NCI-H526 (cell line): Measurements from ENCODE around the gene FAXDC2.
"Not testable (repeated sequence)": the region's sequence is repeated elsewhere in the genome, so short reads cannot be mapped to it uniquely, and the experiment has no call there.

Source experiments
- DNase-seq, 2 experiments: peaks; one replicate each; lab custom pipeline; 2025; lab: John Stamatoyannopoulos, UW

The FAXDC2 gene

DNA sequence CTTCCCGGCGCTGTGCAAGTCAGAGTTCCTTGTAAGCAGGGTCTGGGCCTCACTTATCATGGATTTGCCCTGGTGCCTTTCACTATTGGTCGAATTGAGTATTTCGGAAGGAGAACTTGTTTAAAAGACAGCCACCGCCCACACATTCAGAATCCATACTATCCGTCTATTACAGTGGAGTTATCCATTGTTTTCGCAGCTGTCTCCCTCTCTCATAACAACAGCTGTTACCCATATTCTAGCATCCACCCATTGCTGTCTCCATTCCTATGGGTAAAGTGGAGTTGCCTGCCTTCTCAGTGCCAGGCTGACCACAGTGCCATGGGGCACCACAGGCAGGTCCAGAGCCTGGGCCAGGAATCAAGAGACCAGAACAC lies 20.2 kb downstream of the FAXDC2 start:
- no peak for DNase-seq

DNA sequence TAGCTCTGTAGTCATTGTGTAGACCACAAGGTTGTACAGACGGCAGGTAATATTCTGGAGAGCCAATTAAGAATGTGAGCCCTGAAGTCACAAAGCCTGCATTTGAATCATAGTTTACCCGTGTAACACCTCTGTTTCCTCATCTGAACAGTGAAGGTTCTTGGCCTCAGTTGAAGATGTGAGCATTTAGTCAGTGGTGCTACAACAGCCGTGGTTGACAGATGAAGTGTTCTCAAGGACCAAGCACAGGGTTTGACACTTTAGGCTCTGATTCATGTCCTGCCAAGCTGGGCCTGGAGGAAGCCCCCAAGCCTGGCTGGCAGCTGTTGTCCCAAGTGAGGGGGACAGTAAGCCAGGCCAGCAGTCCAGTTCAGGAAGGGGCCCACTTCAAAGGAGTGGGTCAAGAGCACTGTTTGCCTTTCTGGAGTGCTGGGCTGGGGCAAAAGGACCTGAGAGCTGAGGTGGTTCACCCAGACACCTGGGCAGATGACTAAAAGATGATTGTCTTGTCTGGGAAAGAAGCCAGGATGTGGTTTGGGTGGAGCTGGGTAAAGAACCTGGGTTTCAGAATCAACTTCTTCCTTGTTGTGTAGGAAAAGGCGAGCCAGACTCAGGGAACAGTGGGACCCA lies 20.7 kb downstream of the FAXDC2 start:
- no peak for DNase-seq

DNA sequence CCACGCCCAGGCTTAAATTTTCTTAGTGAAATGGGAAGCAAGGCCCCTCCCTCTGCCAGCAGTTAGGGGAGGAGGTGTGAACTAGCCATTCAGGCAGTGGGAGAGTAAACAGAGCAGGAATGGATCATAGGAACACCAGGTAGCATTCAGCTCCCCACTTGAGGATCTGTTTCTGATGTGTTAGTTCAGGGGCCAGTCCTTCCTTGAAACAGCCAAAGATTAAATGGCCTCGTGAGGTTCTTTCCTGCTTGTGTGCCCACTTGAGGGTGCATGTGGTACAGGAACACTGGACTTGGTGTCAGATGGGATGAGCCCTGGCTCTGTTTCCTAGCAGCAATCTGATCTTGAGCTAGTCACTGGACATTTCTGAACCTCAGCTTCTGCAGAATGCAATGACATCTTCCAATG lies 21.2 kb downstream of the FAXDC2 start:
- no peak for DNase-seq

DNA sequence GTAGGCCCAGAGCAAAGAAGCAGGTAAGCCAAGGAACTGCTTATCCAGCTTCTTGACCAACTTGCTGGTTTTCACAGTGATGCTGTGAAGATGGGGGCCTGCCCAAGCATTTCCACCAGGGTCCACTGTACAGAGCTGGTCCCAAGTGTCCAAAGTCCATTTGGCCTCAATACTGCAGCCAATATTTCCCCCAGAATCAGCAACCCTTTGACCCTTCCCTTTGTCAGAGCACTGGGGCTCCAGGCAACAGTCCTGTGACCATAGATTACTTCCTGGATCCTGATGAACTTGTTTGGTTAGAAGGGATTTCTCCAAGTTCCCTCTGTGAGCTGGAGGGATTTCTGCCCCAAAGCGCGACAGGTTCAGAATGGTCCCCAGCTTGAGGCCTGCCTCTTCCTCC lies 26.3 kb downstream of the FAXDC2 start:
- no peak for DNase-seq

DNA sequence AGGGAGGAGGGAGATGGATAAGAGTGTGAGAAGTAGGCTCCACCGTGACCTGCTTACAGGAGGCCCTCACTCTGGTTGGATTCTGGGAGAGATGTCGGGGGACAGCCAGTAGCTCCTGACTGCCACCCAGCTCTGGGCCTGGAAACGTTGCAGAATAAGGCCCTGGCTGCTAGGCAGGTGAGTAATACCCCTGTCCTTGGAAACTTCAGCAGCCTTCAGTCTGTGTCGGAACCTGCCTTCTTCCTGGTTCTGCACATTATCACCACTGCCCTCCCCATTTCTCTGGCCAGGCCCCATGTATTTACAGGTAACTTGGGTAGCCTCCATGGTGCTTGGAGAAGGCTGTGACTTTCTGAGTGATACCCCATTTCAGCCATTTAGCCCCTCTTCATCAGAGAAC lies 26.8 kb downstream of the FAXDC2 start:
- DNase-seq, result no peak

DNA sequence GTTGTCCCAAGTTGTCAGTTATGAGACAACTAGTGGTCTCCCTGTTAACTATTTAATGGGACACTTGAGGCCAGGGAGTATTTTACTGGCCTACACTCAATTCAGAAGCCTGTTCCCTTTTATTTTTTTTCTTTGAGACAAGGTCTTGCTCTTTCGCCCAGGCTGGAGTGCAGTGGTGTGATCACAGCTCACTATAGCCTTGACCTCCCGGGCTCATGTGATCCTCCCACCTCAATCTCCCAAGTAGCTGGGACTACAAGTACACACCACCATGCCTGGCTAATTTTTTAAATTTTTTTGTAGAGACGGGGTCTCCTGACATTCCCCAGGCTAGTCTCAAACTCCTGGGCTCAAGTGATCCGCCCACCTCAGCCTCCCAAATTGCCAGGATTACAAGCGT lies 27.5 kb downstream of the FAXDC2 start:
- DNase-seq, result not testable (repeated sequence)

DNA sequence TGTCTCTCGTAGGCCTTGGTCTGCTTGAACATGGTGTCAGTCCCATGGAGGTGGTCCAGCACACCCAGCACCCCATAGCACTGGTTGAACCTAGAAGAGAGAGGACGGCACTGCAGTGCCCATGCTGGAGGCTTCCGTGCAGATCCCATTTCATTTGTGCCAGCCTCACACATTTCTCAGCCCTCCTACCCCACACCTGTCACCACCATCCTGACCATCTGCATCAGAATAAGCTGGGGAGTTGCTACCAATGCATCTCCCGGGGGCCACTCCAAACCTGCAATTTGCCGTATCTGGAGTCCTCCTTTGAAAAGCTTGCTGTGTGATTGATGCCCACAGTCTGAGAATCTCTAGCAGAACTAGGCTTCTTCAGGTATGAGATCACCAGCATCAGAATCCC lies 30.0 kb downstream of the FAXDC2 start:
- no peak for DNase-seq

DNA sequence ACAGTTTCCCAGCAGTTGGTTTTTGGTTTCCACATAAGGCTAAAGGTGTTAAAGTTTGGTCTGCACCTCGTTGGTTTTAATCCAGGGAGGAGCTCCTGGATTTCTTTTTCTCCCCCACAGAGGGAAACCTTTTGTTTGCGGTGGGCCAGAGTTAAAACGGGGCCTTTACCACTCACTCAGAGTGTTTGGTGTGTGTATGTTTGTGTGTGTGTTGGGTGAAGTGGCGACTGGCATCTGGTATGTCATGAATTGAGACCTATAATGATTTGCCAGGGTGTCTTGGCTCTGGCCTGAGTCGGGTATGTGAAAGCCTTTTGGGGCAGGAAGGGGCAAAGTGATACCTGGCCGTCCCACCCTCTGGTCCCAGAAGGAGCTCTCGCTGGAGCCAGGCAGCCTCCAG lies 30.9 kb downstream of the FAXDC2 start:
- no peak for DNase-seq

DNA sequence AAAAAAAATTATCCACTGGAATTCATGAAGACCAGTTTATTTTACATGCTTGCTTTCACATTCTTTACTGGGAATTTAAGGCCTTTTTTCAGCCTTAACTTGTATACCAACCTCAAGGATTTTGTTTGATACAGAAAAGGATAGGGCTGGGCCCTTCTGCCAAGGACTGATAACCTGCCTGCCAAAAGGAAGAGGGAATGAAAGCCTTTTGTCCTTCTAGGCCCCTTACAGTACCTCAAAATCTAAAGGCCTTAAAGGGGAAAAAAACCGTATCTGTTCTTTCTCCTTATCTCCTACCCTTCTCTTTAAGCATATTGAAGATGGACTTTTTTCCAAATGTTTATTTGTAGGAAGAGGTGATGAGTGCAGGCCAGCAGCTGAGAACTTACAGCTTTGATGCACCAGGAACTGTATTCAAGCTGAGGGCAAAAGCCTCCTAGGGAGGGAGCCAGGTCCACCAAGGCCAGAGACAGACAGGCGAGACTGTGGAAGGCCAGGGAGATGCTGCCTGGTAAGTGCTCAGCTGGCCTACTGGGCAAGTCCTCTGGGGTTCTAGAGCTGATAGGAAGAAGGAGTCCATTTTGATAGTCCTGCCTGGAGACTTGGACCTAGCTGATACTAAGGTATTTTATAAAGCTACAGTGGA lies 31.8 kb downstream of the FAXDC2 start:
- DNase-seq, result no peak

DNA sequence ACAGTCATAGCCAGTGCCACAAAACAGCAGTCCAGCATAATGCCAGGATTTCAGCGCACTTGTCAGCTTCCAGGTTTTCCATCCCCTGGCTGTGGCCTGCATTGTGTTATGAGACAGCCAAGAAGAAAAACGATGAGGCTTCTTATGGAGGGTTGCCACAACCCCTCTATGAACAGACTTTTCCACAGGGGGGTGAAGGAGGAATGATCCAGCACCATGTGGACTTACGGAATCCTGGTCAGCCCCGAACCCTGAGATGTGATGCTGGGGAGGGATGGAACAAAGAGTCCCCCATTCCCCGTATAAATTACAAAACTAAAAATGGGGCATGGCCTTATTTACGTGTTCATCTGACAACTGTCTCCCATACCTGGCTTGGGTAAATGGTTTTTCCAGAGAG lies 32.6 kb downstream of the FAXDC2 start:
- no peak for DNase-seq

DNA sequence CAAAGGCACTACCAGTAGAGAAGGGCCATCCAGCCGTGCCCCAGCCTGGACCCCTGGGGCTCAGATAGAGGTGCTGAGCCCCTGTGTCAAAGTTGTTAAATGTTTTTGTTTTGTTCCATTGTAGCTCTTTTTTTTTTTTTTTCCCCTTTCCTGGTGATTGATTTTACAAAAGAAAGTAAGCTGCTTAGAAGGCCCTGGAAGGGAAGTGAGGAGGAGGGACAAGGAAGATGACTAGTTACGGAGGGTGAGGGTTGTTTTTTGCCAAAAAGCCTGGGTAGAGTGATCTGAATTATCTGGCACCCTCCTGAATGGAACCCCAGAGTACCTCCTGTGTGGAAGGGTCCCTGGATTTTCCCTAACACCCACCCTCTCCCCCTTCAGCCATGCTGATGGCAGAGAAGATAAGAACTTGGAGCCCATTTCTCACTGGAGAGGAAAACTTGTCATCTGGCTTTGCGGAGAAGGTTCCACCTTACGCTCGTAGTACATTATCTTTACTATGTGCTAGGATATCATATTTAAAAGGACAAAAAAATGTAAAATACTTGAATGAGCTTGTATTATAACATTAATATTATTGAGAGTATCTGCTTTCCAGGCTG lies 33.4 kb downstream of the FAXDC2 start:
- DNase-seq, result no peak

DNA sequence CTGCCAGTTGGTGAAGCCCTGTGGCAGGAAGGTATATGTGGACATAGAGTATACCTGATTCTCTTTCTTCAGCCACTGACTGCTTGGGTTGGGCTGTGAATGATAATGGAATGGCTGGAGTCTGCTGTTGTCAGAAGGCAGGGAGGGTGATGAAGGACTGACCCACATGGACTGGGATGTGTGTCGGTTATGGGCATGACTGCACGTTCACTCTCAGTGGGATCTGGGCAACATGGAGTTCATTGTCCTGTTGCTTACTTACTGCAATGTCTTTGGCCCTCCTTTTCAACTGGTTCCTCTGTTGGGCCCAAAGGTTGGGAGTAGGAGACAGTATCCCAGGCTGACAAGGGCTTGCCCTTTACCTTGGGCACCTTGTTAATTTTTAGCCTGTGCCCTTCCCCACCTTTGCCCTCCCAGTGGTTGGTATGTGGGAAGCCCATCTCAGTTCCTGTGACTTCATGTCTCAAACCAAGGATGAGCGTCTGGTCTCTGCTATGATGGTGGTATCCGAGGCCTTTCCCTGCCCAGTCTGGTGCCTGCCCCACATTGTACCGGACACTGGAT lies 34.6 kb downstream of the FAXDC2 start:
- DNase-seq, result no peak

DNA sequence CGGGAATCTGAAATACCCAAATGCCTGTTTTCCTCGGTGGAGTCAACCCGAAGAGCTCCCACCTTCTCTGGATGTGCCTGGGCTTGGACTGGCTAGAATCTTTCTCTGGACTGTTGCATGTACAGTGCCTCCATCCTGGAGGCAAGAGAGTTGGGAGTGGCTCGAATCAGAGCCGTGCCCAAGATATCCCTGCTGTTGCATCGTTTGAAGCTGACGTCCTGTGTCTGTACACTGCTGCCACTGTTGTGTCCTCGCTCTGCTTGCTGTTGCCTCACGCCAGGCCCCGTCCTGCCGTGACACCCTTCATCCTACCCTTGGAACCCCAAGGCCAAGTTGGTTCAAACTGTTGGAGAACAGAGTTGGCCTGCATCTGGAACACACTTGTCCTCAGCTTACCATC lies 35.4 kb downstream of the FAXDC2 start:
- no peak for DNase-seq

DNA sequence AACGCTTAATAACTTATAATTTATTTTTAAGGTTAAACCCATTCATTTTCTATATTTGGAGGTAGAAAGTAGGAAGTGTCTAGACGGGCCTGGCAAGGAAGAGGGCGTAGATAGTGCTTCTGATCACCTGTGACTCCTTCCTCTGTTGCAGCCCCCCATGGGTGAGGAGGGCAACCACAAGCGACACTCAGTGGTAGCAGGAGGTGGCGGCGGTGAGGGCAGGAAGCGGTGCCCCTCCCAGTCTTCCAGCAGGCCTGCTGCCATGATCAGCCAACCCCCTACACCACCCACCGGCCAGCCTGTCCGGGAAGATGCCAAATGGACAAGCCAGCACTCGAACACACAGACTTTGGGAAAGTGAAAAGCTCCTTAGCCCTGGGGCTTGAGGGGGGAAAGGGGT lies 36.7 kb downstream of the FAXDC2 start:
- no peak for DNase-seq

DNA sequence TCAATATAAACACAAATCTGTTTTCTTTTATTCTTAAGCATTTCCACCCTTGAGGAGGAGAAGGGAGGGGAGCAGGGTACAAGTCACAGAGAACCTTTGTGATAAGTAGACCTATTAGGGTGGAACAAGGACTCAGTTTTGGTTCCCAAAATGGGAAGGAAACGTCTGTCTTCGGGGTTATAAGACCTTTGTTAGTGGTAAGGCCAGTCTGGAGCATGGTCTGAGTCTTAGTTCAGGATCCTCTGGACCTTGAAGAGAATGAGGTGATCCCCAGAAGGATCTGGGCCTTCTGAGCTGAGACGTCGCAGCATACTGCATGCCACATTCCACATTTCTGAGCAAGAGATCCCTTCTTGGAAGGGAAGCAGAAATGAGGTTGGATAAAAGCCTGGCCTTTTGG lies 37.2 kb downstream of the FAXDC2 start:
- no peak for DNase-seq

DNA sequence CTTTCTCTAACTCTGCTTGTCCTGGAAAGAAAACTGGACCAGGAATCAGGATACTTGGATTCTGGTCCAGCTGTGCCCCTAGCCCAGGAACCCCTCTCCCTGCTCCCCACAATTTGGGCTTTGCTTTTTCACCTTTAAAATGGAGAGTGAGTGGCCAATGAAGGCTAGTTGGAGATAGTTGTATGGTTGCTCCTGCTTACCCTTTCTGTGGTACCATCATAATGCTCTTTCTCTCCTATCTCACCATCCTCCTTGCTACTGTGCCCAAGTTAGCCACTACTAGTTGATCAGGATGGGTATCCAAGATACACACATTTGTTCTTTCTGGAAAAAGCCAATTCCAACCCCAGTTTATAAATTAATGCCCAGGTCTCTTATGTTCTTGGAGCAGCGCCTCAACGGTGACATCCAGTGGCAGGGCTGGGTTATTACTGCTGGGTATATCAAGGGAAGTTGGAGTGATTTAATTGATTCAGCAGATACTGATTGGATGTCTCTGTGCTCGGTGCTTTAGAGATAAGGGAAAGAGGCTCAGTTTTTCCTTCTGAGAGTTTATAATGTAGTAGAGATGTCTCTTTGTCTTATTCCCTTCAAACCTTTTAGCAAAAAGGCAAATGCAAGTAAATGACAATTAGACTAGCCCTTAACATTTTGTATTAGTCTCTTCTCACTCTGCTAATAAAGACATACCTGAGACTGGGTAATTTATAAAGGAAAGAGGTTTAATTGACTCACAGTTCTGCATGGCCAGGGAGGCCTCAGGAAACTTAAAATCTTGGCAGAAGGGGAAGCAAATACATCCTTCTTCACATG lies 38.5 kb downstream of the FAXDC2 start:
- peak in 1 of 2 experiments; percentile 58 for DNase-seq

DNA sequence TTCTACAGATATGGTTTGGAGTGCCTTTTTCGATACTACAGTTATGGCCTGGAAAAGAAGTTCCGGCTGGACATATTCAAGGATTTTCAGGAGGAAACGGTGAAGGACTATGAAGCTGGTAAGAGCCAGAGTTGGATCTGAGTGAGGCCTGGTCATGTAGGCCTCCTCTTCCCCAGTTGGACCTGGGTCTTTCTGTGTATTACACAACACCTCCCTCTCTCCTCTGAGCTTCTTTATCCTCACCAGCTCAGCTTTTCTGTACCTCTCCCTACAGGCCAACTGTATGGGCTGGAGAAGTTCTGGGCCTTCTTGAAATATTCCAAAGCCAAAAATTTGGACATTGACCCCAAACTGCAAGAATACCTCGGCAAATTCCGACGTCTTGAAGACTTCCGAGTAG lies 39.2 kb downstream of the FAXDC2 start:
- no peak for DNase-seq

DNA sequence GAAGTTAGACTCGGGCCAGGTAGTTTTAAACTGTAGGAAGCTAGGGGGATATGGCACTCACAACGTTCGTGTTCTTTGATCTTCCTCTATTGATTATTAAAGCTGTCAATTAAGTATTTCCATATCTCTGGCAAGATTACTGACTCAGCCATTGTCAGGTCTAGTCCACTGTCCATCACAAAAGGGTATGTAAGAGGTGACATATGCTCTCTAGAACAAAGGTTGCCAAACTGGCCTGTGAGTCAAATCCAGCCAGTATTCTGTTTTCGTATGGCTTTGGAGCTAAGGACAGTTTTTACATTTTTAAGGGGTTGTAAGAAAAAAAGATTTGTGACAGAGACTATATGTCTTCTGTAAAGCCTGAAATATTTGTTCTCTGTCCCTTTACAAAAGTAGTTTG lies 44.2 kb downstream of the FAXDC2 start:
- DNase-seq, result no peak

DNA sequence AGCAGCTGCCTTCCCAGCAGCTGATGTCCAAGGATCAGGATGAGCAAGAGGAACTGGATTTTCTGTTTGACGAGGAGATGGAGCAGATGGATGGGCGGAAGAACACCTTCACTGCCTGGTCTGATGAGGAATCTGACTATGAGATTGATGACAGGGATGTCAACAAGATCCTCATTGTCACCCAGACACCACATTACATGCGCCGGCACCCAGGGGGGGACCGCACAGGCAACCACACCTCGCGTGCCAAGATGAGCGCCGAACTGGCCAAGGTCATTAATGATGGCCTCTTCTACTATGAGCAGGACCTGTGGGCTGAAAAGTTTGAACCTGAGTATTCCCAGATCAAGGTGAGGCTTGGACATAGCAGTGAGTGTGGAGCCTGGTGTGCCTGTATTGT lies 48.4 kb downstream of the FAXDC2 start:
- DNase-seq, result no peak

DNA sequence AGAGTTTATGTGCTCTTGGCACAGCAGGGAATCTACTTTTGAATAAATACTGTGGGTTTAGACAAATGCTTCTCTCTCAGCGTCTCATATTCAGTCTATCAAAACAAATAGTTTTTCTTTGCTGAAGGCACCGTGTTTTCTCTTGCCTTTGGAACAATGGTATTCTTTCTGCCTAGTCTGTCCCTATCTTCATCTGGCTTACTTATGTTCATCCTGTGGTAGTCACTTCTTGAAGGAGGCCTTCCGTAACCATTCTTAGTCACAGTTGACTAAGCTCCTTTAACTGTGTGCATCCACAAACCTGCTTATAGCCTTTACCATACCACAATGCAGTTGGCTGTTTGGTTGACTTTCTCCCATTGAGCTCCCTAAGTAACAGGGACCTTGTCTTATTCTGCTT lies 49.3 kb downstream of the FAXDC2 start:
- no peak for DNase-seq

DNA sequence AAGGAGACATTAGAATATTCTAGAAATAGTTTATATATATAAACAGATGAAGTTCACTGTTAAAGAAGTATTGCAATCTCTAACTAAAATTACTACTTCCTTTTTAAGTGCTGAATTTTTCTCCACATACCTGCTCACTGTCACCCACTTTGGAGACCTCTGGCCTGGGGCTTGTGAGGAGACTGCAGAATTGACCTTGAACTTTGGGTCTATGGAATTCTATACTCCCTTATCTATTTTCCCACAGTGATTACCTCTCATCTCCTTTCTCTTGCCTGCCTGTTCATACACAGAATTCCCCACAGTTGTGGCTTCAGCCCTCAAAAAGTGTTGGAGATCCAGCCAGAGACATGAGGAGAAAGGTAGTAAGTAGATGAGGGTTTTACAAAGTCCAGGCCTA lies 49.8 kb downstream of the FAXDC2 start:
- no peak for DNase-seq

DNA sequence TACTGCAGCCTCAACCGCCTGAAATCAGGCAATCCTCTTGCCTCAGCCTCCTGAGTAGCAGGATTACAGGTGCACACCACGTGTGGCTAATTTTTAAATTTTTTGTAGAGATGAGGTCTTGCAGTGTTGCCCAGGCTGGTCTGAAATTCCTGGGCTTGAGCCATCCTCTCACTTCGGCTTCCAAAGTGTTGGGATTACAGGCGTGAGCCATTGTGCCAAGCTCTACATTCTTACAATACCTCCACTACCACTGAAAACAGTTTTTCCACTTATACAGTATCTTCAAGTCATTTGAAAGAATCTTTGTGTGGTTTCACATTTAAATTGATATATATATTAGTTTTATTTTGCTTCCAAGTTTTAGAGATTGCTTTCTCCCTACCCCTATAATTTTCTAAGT lies 52.6 kb downstream of the FAXDC2 start:
- DNase-seq, result no peak

DNA sequence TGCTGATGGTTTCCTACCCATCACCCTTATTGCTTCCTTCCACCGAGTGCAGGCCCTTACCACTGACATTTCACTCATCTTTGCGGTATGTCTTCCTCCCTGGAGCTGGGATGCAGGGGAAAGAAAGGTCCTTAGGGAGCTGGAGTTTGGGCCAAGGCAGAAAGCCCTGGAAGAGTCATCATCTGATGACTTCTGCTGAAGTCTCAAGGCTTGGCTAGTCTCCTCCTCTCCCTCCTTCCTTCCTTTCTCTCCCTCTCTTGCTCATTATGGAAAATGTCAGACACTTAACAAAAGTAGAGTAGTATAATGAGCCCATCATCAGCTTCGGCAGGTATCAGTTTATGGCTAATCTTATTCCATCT lies 55.2 kb downstream of the FAXDC2 start:
- DNase-seq, result no peak
